HEK293 (cell line): ENCODE data around the gene S100P.

Experiments
- CTCF ChIA-PET: fragments of 350-600 bp; formaldehyde crosslinking; extraction: SDS; loops from one replicate; lab custom pipeline; 2021; ENCODE audit warnings: antibody characterized with exemption; lab: Yijun Ruan, JAX
- POLR2A ChIA-PET: fragments of 300-600 bp; formaldehyde crosslinking; extraction: SDS; loops from one replicate; lab custom pipeline; 2020; ENCODE audit warnings: antibody characterized with exemption, inconsistent platforms; lab: Yijun Ruan, JAX
- H3K27ac ChIP-seq: fragments of 200-500 bp; sonication (Bioruptor generic); 2 replicates; pipeline ENCODE4 v1.5.1; 2014; ENCODE audit warnings: low read depth, low read length, control low read depth, inconsistent platforms; ENCODE audit errors: extremely low read depth
- H3K36me3 ChIP-seq, 2 experiments: fragments of 200-500 bp in 1 of 2; sonication (Bioruptor generic) in 1 of 2; 1 replicate in 1 of 2; 2 replicates in 1 of 2; pipeline ENCODE4 v1.5.1; 2014 to 2017; ENCODE audit warnings: inconsistent platforms in 2 of 2, low read length in 2 of 2; ENCODE audit not compliant: control insufficient read depth in 2 of 2, insufficient read depth in 1 of 2
- H3K4me1 ChIP-seq: fragments of 200-500 bp; sonication (Bioruptor generic); 2 replicates; pipeline ENCODE4 v1.5.1; 2014; ENCODE audit warnings: mild to moderate bottlenecking, low read length, inconsistent platforms; ENCODE audit not compliant: control insufficient read depth, insufficient read depth
- H3K4me3 ChIP-seq: 2 replicates; pipeline ENCODE4 v1.5.1; 2011; ENCODE audit warnings: low read depth, mild to moderate bottlenecking, control low read depth, low read length, moderate library complexity
- H3K9me3 ChIP-seq: fragments of 200-500 bp; sonication (Bioruptor generic); 2 replicates; pipeline ENCODE4 v1.5.1; 2014; ENCODE audit warnings: low read depth, low read length, inconsistent platforms; ENCODE audit not compliant: control insufficient read depth, insufficient read depth
- HOXA7 ChIP-seq: sonication (generic); formaldehyde crosslinking; IDR thresholded peaks from 2 replicates; pipeline ENCODE4 v1.8.1; 2022; ENCODE audit warnings: missing genetic modification reagents, borderline replicate concordance
- KLF1 ChIP-seq: fragments of 450-650 bp; formaldehyde crosslinking; IDR thresholded peaks from 2 replicates; pipeline ENCODE4 v1.5.1; 2016; ENCODE audit warnings: missing biosample characterization, missing genetic modification characterization
- KLF16 ChIP-seq: fragments of 450-650 bp; formaldehyde crosslinking; IDR thresholded peaks from 2 replicates; pipeline ENCODE4 v1.5.1; 2017; ENCODE audit warnings: missing biosample characterization, missing genetic modification characterization
- OVOL3 ChIP-seq: fragments of 450-650 bp; formaldehyde crosslinking; IDR thresholded peaks from 2 replicates; pipeline ENCODE4 v1.5.1; 2016; ENCODE audit warnings: missing biosample characterization, missing genetic modification characterization
- ZBTB48 ChIP-seq: fragments of 450-650 bp; formaldehyde crosslinking; IDR thresholded peaks from 2 replicates; pipeline ENCODE4 v1.5.1; 2016; ENCODE audit warnings: missing biosample characterization, missing genetic modification characterization
- ZBTB8A ChIP-seq: fragments of 450-650 bp; formaldehyde crosslinking; IDR thresholded peaks from 2 replicates; pipeline ENCODE4 v1.5.1; 2016; ENCODE audit warnings: missing biosample characterization, missing genetic modification characterization
- ZFHX2 ChIP-seq: fragments of 450-650 bp; formaldehyde crosslinking; conservative IDR thresholded peaks from 2 replicates; pipeline ENCODE4 v1.5.1; 2016; ENCODE audit warnings: missing biosample characterization, missing genetic modification characterization
- ZNF37A ChIP-seq: fragments of 450-650 bp; IDR thresholded peaks from 2 replicates; pipeline ENCODE4 v1.5.1; 2018; ENCODE audit warnings: missing biosample characterization, missing genetic modification characterization
- ZNF544 ChIP-seq: fragments of 450-650 bp; formaldehyde crosslinking; IDR thresholded peaks from 2 replicates; pipeline ENCODE4 v1.5.0; 2017; ENCODE audit warnings: missing biosample characterization, missing genetic modification characterization
- ZNF585B ChIP-seq: fragments of 450-650 bp; formaldehyde crosslinking; IDR thresholded peaks from 2 replicates; pipeline ENCODE4 v1.5.1; 2016; ENCODE audit warnings: missing biosample characterization, missing genetic modification characterization
- ZNF621 ChIP-seq: fragments of 450-650 bp; formaldehyde crosslinking; IDR thresholded peaks from 2 replicates; pipeline ENCODE4 v1.5.1; 2017; ENCODE audit warnings: missing biosample characterization, missing genetic modification characterization
- ZNF843 ChIP-seq: fragments of 450-650 bp; formaldehyde crosslinking; IDR thresholded peaks from 2 replicates; pipeline ENCODE4 v1.5.1; 2016; ENCODE audit warnings: missing biosample characterization, missing genetic modification characterization
- TF ChIP-seq, protein P1 (sequence below): fragments of 450-650 bp; formaldehyde crosslinking; IDR thresholded peaks from 2 replicates; pipeline ENCODE4 v1.5.1; 2016; ENCODE audit warnings: missing biosample characterization, missing genetic modification characterization, low read depth
- TF ChIP-seq, protein P2 (sequence below): fragments of 450-650 bp; formaldehyde crosslinking; IDR thresholded peaks from 2 replicates; pipeline ENCODE4 v1.5.1; 2016; ENCODE audit warnings: missing biosample characterization, missing genetic modification characterization
- TF ChIP-seq, protein P3 (sequence below): fragments of 450-650 bp; formaldehyde crosslinking; IDR thresholded peaks from 2 replicates; pipeline ENCODE4 v1.5.1; 2016; ENCODE audit warnings: missing biosample characterization, missing genetic modification characterization
- TF ChIP-seq, protein P4 (sequence below): fragments of 450-650 bp; formaldehyde crosslinking; IDR thresholded peaks from 2 replicates; pipeline ENCODE4 v1.5.1; 2017; ENCODE audit warnings: missing biosample characterization, mild to moderate bottlenecking, missing genetic modification characterization, moderate library complexity
- TF ChIP-seq, protein P5 (sequence below): fragments of 450-650 bp; formaldehyde crosslinking; IDR thresholded peaks from 2 replicates; pipeline ENCODE4; 2016; ENCODE audit warnings: missing biosample characterization, missing genetic modification characterization
- TF ChIP-seq, protein P6 (sequence below): fragments of 450-650 bp; formaldehyde crosslinking; IDR thresholded peaks from 2 replicates; pipeline ENCODE4 v1.5.1; 2016; ENCODE audit warnings: missing biosample characterization, missing genetic modification characterization

Gene S100P

DNA sequence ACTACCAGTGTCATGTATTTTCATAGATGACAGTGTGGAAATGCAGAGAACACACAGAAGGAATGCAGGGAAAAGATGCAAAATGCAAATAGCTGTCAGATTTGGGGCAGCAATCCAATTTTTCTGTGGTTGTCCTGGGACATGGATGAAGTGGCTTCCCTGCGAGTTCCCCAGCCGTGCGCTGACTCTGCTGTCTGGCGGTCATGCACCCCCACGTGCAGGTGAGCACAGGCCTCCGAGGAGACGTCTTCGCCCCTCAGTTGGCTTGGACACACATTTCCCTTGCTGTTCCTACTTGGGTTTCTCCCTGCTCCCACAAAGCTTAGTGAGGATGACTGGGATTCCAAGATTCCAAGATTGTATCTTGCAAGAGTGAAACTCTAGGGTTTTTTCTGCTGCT, 46.7 kb downstream of the S100P start:
- Histone ChIP-seq H3K27ac (no peak overlapping the region), H3K4me1 (no peaks in the 10 kb centered on the region), H3K9me3 (no peaks in the 10 kb centered on the region)
- CTCF ChIA-PET, result no interaction called here
- no peak for TF ChIP-seq ZNF544
- TF ChIP-seq ZBTB48, result no peak
- TF ChIP-seq ZNF585B (tag by site-specific recombination), result no peak
- no peak for TF ChIP-seq ZFHX2 (tag by site-specific recombination)
- TF ChIP-seq ZBTB8A (tag by site-specific recombination), result no peak
- TF ChIP-seq, protein P1, sequence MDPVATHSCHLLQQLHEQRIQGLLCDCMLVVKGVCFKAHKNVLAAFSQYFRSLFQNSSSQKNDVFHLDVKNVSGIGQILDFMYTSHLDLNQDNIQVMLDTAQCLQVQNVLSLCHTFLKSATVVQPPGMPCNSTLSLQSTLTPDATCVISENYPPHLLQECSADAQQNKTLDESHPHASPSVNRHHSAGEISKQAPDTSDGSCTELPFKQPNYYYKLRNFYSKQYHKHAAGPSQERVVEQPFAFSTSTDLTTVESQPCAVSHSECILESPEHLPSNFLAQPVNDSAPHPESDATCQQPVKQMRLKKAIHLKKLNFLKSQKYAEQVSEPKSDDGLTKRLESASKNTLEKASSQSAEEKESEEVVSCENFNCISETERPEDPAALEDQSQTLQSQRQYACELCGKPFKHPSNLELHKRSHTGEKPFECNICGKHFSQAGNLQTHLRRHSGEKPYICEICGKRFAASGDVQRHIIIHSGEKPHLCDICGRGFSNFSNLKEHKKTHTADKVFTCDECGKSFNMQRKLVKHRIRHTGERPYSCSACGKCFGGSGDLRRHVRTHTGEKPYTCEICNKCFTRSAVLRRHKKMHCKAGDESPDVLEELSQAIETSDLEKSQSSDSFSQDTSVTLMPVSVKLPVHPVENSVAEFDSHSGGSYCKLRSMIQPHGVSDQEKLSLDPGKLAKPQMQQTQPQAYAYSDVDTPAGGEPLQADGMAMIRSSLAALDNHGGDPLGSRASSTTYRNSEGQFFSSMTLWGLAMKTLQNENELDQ, result no peak
- TF ChIP-seq, protein P2, sequence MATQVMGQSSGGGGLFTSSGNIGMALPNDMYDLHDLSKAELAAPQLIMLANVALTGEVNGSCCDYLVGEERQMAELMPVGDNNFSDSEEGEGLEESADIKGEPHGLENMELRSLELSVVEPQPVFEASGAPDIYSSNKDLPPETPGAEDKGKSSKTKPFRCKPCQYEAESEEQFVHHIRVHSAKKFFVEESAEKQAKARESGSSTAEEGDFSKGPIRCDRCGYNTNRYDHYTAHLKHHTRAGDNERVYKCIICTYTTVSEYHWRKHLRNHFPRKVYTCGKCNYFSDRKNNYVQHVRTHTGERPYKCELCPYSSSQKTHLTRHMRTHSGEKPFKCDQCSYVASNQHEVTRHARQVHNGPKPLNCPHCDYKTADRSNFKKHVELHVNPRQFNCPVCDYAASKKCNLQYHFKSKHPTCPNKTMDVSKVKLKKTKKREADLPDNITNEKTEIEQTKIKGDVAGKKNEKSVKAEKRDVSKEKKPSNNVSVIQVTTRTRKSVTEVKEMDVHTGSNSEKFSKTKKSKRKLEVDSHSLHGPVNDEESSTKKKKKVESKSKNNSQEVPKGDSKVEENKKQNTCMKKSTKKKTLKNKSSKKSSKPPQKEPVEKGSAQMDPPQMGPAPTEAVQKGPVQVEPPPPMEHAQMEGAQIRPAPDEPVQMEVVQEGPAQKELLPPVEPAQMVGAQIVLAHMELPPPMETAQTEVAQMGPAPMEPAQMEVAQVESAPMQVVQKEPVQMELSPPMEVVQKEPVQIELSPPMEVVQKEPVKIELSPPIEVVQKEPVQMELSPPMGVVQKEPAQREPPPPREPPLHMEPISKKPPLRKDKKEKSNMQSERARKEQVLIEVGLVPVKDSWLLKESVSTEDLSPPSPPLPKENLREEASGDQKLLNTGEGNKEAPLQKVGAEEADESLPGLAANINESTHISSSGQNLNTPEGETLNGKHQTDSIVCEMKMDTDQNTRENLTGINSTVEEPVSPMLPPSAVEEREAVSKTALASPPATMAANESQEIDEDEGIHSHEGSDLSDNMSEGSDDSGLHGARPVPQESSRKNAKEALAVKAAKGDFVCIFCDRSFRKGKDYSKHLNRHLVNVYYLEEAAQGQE (tag by site-specific recombination), result no peak
- TF ChIP-seq, all 188 proteins: peak for 0
- Histone ChIP-seq H3K36me3 (no peaks in the 10 kb centered on the region), H3K4me3 (no peak overlapping the region)
- POLR2A ChIA-PET, result no interaction called here

DNA sequence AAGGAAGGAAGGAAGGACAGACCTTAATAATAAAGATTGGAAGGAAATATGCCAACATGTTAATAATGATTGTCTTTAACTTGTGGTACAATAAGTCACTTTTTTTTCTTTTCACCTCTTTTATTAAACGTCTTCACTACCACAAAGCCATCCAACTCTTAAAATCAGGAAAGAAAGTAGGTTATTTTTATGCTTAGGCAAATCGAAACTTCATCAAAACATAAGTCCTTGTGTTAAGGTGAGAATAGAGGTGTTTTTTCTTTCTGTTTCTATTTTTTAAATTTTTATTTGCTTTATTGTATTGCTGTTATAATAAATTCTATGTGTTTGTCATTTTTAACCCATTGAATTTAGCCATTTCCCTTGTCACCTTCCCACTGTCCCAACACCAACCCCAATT, 48.8 kb downstream of the S100P start:
- TF ChIP-seq HOXA7 (no peak), OVOL3 (tag by site-specific recombination) (no peak), ZNF843 (tag by site-specific recombination) (no peak), ZNF621 (no peak), KLF16 (tag by site-specific recombination) (no peak), ZNF37A (tag by site-specific recombination) (no peak), KLF1 (tag by site-specific recombination) (no peak)
- TF ChIP-seq, protein P3, sequence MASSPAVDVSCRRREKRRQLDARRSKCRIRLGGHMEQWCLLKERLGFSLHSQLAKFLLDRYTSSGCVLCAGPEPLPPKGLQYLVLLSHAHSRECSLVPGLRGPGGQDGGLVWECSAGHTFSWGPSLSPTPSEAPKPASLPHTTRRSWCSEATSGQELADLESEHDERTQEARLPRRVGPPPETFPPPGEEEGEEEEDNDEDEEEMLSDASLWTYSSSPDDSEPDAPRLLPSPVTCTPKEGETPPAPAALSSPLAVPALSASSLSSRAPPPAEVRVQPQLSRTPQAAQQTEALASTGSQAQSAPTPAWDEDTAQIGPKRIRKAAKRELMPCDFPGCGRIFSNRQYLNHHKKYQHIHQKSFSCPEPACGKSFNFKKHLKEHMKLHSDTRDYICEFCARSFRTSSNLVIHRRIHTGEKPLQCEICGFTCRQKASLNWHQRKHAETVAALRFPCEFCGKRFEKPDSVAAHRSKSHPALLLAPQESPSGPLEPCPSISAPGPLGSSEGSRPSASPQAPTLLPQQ (tag by site-specific recombination), result no peak
- TF ChIP-seq, protein P4, sequence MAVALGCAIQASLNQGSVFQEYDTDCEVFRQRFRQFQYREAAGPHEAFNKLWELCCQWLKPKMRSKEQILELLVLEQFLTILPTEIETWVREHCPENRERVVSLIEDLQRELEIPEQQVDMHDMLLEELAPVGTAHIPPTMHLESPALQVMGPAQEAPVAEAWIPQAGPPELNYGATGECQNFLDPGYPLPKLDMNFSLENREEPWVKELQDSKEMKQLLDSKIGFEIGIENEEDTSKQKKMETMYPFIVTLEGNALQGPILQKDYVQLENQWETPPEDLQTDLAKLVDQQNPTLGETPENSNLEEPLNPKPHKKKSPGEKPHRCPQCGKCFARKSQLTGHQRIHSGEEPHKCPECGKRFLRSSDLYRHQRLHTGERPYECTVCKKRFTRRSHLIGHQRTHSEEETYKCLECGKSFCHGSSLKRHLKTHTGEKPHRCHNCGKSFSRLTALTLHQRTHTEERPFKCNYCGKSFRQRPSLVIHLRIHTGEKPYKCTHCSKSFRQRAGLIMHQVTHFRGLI, result no peak
- TF ChIP-seq, protein P5, sequence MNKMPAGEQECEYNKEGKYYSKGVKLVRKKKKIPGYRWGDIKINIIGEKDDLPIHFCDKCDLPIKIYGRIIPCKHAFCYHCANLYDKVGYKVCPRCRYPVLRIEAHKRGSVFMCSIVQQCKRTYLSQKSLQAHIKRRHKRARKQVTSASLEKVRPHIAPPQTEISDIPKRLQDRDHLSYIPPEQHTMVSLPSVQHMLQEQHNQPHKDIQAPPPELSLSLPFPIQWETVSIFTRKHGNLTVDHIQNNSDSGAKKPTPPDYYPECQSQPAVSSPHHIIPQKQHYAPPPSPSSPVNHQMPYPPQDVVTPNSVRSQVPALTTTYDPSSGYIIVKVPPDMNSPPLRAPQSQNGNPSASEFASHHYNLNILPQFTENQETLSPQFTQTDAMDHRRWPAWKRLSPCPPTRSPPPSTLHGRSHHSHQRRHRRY (tag by site-specific recombination), result no peak
- TF ChIP-seq, protein P6, sequence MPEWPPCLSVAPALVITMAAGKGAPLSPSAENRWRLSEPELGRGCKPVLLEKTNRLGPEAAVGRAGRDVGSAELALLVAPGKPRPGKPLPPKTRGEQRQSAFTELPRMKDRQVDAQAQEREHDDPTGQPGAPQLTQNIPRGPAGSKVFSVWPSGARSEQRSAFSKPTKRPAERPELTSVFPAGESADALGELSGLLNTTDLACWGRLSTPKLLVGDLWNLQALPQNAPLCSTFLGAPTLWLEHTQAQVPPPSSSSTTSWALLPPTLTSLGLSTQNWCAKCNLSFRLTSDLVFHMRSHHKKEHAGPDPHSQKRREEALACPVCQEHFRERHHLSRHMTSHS (tag by site-specific recombination), result no peak
- Histone ChIP-seq H3K4me1 (no peaks in the 10 kb centered on the region), H3K27ac (no peak overlapping the region), H3K9me3 (no peaks in the 10 kb centered on the region), H3K36me3 (no peaks in the 10 kb centered on the region), H3K4me3 (no peak overlapping the region)
- CTCF ChIA-PET, result interaction anchor here (0.7 kb wide), 1 partner anchor 299 kb away, joined by 5 read pairs; no protein-coding TSS in a partner anchor
- POLR2A ChIA-PET, result no interaction called here
